ENCODE data around the gene CLPTM1. TPM values are rescaled to one million over a fixed set of nuclear protein-coding genes. Genes with fewer than 3 reads are reported as not detected.
A peak's percentile ranks its signal among the peaks of the same experiment; 100 is the strongest.

Gene CLPTM1
- total and polyA plus RNA-seq, 10 donors, result 44.9 to 97.6 (median 78.7) TPM

DNA sequence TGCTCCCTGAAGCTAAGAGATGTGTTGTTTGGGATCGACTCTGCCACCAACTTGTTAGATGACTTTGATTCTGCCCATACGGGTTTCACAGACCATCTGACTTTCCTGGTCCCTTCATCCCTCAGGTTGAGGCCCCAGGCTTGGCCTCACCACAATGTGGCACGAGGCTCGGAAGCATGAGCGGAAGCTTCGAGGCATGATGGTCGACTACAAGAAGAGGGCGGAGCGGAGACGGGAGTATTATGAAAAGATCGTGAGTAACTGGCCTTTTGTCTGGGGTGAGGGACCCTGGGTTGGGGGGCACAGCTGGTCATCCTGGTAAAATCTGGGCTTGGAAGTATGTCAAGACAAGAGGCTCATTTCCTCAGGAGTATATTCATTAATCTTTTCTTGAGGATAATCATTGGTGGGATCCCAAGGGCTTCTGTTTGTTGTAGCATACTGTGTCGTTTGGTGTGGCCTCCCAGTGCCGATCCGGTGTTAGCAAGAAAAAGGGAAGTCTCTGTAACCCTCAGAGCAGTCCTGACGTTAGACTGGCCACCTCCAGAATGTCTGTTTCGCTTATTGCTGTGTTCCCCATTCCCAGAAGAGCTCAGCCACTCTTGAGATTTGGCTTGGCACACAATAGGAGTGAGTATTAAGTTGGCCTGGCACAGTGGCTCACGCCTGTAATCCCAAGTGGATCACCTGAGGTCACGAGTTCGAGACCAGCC is 85.0 kb downstream of the CLPTM1 start:
- no peak for DNase-seq
- intact Hi-C loops (cut with DNase I; ENCODE audit: low total_unique reads), result loop anchor here (10.0 kb wide), 1 partner anchor 145 kb away; the partner anchor contains the start of gene TOMM40
- Histone ChIP-seq H3K9me3 (peaks cover 0 to 8% (median 5%) of the 10 kb centered on the region in 8 donors), H3K27me3 (replicated peaks in 1 of 7) (no peaks in the 10 kb centered on the region), H3K36me3 (peaks cover 0 to 82% (median 71%) of the 10 kb centered on the region in 6 donors), H3K4me1 (peaks cover 27 to 67% (median 58%) of the 10 kb centered on the region in 6 donors), H3K4me3 (peak overlapping the region; percentile 79 to 97 (median 86)), H3K27ac (peak overlapping the region; percentile 84 to 99 (median 96))
- no peak for TF ChIP-seq POLR2A (IDR thresholded peaks at IDR 0.05)
- TF ChIP-seq, protein P1, sequence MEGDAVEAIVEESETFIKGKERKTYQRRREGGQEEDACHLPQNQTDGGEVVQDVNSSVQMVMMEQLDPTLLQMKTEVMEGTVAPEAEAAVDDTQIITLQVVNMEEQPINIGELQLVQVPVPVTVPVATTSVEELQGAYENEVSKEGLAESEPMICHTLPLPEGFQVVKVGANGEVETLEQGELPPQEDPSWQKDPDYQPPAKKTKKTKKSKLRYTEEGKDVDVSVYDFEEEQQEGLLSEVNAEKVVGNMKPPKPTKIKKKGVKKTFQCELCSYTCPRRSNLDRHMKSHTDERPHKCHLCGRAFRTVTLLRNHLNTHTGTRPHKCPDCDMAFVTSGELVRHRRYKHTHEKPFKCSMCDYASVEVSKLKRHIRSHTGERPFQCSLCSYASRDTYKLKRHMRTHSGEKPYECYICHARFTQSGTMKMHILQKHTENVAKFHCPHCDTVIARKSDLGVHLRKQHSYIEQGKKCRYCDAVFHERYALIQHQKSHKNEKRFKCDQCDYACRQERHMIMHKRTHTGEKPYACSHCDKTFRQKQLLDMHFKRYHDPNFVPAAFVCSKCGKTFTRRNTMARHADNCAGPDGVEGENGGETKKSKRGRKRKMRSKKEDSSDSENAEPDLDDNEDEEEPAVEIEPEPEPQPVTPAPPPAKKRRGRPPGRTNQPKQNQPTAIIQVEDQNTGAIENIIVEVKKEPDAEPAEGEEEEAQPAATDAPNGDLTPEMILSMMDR (IDR thresholded peaks at IDR 0.05 in 8 of 11, conservative IDR thresholded peaks at IDR 0.05 in 3 of 11), result no peak
- no peak for TF ChIP-seq POLR2AphosphoS5 (IDR thresholded peaks at IDR 0.05)
- WGBS, 5 donors, result 51 to 72% (median 66%) methylated on average over 15 to 19 of the region's 19 CpGs

DNA sequence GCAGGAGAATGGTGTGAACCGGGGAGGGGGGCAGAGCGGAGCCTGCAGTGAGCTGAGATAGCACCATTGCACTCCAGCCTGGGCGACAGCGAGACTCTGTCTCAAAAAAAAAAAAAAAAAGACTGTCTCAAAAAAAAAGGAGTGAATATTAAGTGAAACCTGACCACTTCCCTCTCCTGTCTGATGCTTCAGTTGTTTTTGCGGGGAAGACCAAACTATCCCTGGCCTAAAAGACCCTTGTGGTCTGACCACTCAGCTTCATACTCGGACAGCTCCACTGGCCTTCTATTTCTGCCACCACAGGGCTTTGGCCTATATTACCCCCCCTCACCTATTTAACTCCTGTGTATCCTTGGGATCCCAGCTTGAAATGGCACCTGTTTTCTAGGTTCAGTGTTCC is 85.9 kb downstream of the CLPTM1 start:
- no peak for DNase-seq
- no peak for TF ChIP-seq POLR2A (IDR thresholded peaks at IDR 0.05)
- no peak for TF ChIP-seq POLR2AphosphoS5 (IDR thresholded peaks at IDR 0.05)
- TF ChIP-seq, protein P1 (IDR thresholded peaks at IDR 0.05 in 8 of 11, conservative IDR thresholded peaks at IDR 0.05 in 3 of 11), result no peak
- Histone ChIP-seq H3K36me3 (peaks cover 0 to 82% (median 71%) of the 10 kb centered on the region in 6 donors), H3K27ac (peak overlapping the region in 6 of 8 donors; percentile 26 to 99 (median 96)), H3K9me3 (no peaks in the 10 kb centered on the region), H3K4me3 (peak overlapping the region in 1 of 8 donors; percentile 81), H3K27me3 (replicated peaks in 1 of 7) (no peaks in the 10 kb centered on the region), H3K4me1 (peaks cover 28 to 76% (median 67%) of the 10 kb centered on the region in 6 donors)
- intact Hi-C loops (cut with DNase I; ENCODE audit: low total_unique reads), result loop anchor here (10.0 kb wide), 1 partner anchor 146 kb away; the partner anchor contains the start of gene TOMM40
- WGBS, 5 donors, result 56 to 79% (median 72%) methylated on average over 6 of the region's 6 CpGs

Other genes starting within 250 kb of the CLPTM1 start
- gene BCL3, start 206.7 kb upstream of the CLPTM1 start, total RNA-seq, result 100 to 1,000 TPM in 4 of 7 donors, 10 to 100 TPM in 3; 64.3 to 229 (median 145) TPM
- gene BCL3, start 206.7 kb upstream of the CLPTM1 start, polyA plus RNA-seq, result 10 to 100 TPM; 26.5 to 56.7 (median 37.7) TPM
- gene CBLC, start 177.5 kb upstream of the CLPTM1 start, total RNA-seq, result not detected
- gene CBLC, start 177.5 kb upstream of the CLPTM1 start, polyA plus RNA-seq, result not detected
- 10 to 100 TPM; 26.3 to 64.8 (median 55.6) TPM for gene BCAM, start 146.3 kb upstream of the CLPTM1 start, total RNA-seq
- 10 to 100 TPM in 1 of 3 donors, 1 to 10 TPM in 2; 4.9 to 28.6 (median 8.0) TPM for gene BCAM, start 146.3 kb upstream of the CLPTM1 start, polyA plus RNA-seq
- 100 to 1,000 TPM in 4 of 7 donors, 10 to 100 TPM in 3; 94.1 to 136 (median 101) TPM for gene NECTIN2, start 109.1 kb upstream of the CLPTM1 start, total RNA-seq
- 10 to 100 TPM; 14.3 to 57.1 (median 41.6) TPM for gene NECTIN2, start 109.1 kb upstream of the CLPTM1 start, polyA plus RNA-seq
- gene TOMM40, start 64.1 kb upstream of the CLPTM1 start, total RNA-seq, result 10 to 100 TPM; 25.8 to 49.0 (median 33.0) TPM
- gene TOMM40, start 64.1 kb upstream of the CLPTM1 start, polyA plus RNA-seq, result 10 to 100 TPM; 19.3 to 33.9 (median 30.4) TPM
- gene APOE, start 49.6 kb upstream of the CLPTM1 start, total RNA-seq, result 1,000 to 10,000 TPM in 1 of 7 donors, 100 to 1,000 TPM in 6; 321 to 2,099 (median 745) TPM
- gene APOE, start 49.6 kb upstream of the CLPTM1 start, polyA plus RNA-seq, result 1,000 to 10,000 TPM in 1 of 3 donors, 100 to 1,000 TPM in 2; 198 to 1,046 (median 619) TPM
- 100 to 1,000 TPM in 6 of 7 donors, 10 to 100 TPM in 1; 90.0 to 355 (median 195) TPM for gene APOC1, start 40.8 kb upstream of the CLPTM1 start, total RNA-seq
- 100 to 1,000 TPM in 2 of 3 donors, 10 to 100 TPM in 1; 99.4 to 465 (median 348) TPM for gene APOC1, start 40.8 kb upstream of the CLPTM1 start, polyA plus RNA-seq
- not detected for gene APOC4, start 13.1 kb upstream of the CLPTM1 start, total RNA-seq
- gene APOC4, start 13.1 kb upstream of the CLPTM1 start, polyA plus RNA-seq, result under 1 TPM; 0.24 to 0.42 (median 0.32) TPM
- 1 to 10 TPM in 6 of 7 donors, not detected in 1; 1.8 to 5.0 (median 2.6) TPM for gene APOC2, start 9.3 kb upstream of the CLPTM1 start, total RNA-seq
- gene APOC2, start 9.3 kb upstream of the CLPTM1 start, polyA plus RNA-seq, result 10 to 100 TPM in 1 of 3 donors, 1 to 10 TPM in 2; 1.2 to 34.0 (median 6.2) TPM
- gene RELB, start 46.1 kb downstream of the CLPTM1 start, total RNA-seq, result 10 to 100 TPM; 16.6 to 67.4 (median 29.0) TPM
- gene RELB, start 46.1 kb downstream of the CLPTM1 start, polyA plus RNA-seq, result 10 to 100 TPM; 23.8 to 48.7 (median 45.3) TPM
- gene CLASRP, start 83.7 kb downstream of the CLPTM1 start, total RNA-seq, result 100 to 1,000 TPM in 6 of 7 donors, 10 to 100 TPM in 1; 97.6 to 153 (median 143) TPM
- 100 to 1,000 TPM in 2 of 3 donors, 10 to 100 TPM in 1; 61.3 to 215 (median 191) TPM for gene CLASRP, start 83.7 kb downstream of the CLPTM1 start, polyA plus RNA-seq
- 1 to 10 TPM; 3.9 to 7.5 (median 6.4) TPM for gene ZNF296, start 121.1 kb downstream of the CLPTM1 start, total RNA-seq
- 10 to 100 TPM in 1 of 3 donors, 1 to 10 TPM in 2; 7.3 to 11.9 (median 8.8) TPM for gene ZNF296, start 121.1 kb downstream of the CLPTM1 start, polyA plus RNA-seq
- gene GEMIN7, start 123.9 kb downstream of the CLPTM1 start, total RNA-seq, result 10 to 100 TPM; 19.6 to 33.4 (median 23.1) TPM
- gene GEMIN7, start 123.9 kb downstream of the CLPTM1 start, polyA plus RNA-seq, result 10 to 100 TPM; 43.6 to 51.1 (median 49.7) TPM
- 10 to 100 TPM; 16.2 to 27.1 (median 19.6) TPM for gene PPP1R37, start 137.8 kb downstream of the CLPTM1 start, total RNA-seq
- 10 to 100 TPM; 14.3 to 36.7 (median 20.3) TPM for gene PPP1R37, start 137.8 kb downstream of the CLPTM1 start, polyA plus RNA-seq
- under 1 TPM in 6 of 7 donors, not detected in 1; 0.20 to 0.77 (median 0.23) TPM for gene NKPD1, start 205.6 kb downstream of the CLPTM1 start, total RNA-seq
- under 1 TPM; 0.17 to 0.21 (median 0.19) TPM for gene NKPD1, start 205.6 kb downstream of the CLPTM1 start, polyA plus RNA-seq
- 10 to 100 TPM; 25.9 to 46.6 (median 36.3) TPM for gene TRAPPC6A, start 222.9 kb downstream of the CLPTM1 start, total RNA-seq
- 100 to 1,000 TPM in 2 of 3 donors, 10 to 100 TPM in 1; 66.4 to 109 (median 105) TPM for gene TRAPPC6A, start 222.9 kb downstream of the CLPTM1 start, polyA plus RNA-seq
- 10 to 100 TPM; 14.7 to 31.7 (median 17.9) TPM for gene BLOC1S3, start 223.4 kb downstream of the CLPTM1 start, total RNA-seq
- 1 to 10 TPM; 5.0 to 7.4 (median 7.4) TPM for gene BLOC1S3, start 223.4 kb downstream of the CLPTM1 start, polyA plus RNA-seq

Measured in spleen (tissue), 11 donors.